CD4-positive, alpha-beta T cell treated with Interleukin-6 for 4 hours (primary cell): ENCODE results near the gene TBC1D21.
A peak's percentile ranks its signal among the peaks of the same experiment; 100 is the strongest.

Source experiments
- DNase-seq: peaks from one replicate; pipeline ENCODE4 v3.0.0-alpha.2; 2020; ENCODE audit warnings: mixed read lengths

Gene TBC1D21

DNA sequence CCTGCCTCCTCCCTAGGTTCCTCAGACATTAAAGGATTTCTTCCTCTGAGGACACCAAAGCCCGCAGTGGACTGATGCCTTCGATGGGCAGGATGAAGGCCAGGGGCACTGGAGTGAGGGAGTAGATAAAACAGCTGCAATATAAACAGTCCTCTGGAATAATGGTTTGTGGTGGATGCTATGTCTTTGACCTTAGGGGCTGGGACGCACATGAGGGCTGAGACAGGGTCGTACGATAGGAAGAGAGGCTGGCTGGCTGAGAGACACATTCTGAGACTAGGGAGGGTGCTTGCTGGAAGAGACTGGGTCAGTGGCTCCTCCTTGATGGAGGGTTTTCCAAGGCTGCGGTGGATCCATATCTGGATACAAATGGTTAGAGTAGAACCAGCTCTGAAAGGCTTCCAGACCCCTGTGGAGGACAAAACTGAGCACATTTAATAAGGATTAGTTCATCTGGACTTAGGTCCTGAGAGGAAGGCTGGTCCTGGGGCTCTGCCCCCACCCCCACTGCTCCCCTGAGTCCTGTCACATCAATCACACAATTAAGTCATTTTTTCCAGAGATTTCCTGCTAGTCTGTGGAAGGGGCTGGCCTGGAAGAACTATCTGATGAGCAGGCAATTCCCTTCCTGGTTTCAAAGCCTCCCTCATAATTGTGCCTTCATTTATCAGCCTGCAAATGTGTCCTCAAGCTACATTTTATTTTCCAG, 15.8 kb downstream of the TBC1D21 start:
- no peak for DNase-seq

DNA sequence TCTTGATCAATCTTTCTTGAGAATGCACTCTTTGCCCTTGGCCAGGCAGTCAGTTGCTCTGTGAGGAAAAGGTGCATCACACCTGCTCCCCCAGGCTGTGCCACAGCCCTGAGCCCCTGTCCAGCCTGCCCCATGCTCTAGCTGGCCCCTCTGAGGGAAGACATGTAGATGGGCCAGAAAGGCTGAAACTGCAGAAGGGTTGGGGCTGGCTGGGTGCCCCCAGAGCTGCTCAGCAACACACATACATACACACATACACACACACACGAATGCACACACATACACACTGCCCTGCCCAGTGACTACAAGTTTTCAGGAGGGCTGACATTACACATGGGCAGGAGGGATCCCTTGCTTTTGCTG, 16.4 kb downstream of the TBC1D21 start:
- DNase-seq = no peak

DNA sequence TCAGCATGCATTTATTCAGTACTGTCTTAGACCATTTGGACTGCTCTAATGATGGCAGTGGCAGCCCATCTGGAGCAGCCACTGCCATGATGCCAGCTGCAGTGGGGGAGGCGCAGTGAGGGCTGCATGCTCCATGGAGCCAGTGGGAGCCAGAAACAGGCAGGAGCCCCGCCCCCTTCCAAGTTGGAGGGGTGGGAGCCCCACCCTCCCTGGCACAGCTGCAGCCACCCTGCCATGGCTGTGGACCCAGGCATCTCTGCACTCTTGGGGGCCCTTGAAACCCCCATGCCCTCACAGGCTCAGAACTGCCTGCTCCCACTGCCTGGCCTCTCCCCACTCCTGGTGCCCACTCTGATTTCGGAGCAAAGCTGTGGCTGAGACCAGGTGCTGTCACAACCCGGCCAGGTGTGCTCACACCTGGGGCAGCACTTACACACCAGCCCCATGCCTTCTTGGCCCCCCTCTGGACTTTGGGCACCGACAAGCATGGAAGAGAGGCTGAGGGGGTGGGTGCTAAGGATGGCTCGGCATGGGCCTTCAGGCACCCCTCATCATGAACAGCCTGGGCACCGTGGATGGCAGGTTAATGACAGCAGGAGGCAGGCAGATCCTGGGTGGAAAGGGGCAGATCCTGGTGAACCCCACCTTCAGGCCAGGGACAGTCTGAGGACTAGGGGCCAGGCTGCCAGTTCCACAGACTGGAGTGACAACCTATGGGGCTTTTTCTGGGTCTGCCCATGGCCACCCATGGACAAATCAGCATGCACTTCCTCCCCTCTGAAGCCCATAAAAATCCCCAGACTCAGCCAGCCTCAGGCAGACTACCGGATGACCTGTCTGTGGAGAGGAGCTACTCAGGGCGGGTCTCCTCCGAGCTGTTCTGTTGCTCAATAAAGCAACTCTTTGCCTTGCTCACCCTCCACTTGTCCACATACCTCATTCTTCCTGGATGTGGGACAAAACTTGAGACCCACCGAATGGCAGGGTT, 18.3 kb downstream of the TBC1D21 start:
- DNase-seq = no peak

DNA sequence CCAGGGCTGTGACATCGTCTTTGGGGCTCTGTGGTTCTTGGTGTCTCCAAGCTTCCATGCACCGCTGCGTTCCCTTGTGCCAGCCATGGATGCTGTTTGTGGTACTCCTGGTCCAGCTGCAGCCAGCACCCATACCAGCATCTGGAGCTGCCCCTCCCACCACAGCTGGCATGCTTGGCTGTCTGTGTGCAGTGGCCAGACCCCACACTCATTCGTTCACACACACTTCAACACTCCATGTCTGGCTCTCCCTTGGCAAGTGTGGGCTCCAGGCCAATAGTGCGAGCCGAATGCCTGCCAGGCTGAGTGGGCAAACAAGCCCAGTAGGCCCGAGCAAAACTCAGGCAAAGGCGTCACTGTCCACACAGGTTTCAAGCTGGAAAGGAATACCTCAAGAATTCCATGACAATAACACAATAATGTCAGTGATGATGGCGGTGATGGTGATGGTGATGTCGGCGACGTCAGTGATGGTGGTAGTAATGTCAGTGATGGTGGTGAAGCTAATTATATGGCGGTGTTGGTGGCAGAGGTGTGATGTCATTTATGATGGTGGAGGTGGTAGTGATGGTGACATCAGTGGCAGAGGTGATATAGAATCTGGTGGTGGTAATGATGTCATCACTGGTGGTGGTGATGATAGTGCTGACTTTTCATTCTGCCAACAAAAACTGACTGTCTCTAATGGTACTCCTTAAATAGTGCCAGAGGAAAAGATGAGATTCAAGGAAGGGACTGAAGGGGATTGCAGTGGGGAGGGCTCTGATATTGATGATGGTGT, 19.3 kb downstream of the TBC1D21 start:
- DNase-seq = no peak

DNA sequence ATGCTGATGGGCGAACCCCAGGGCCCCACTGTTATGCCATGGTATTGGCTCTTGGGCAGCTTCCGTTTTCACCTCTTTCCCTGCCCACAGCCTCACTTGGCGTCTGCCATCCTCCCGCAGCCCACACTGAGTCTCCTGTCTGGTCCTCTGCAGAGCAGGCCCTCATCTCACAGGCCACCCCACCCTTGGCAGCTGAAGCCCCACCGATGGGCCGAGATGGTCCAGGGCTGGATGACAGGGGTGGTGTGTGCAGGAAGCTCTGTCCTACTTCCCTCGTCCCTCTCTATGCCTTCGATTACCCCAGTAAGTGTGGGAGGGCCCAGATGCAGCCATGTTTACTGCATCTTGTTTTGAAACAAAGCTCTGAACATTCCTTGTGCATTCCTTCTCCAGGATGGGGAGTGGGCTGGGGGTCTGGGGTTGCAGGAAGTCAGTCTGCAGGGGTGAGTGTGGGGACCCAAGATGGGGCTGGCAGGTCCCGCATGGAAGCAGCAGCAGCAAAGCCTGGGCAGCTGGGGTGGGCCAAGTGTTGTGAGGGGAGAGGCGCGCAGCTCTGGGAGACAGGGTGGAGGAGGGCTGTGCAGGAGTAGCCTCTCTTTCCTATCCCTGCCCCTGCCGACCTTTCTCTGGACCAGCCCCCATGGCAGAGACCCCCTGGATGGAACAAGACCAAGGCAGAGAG, 20.9 kb downstream of the TBC1D21 start:
- no peak for DNase-seq

DNA sequence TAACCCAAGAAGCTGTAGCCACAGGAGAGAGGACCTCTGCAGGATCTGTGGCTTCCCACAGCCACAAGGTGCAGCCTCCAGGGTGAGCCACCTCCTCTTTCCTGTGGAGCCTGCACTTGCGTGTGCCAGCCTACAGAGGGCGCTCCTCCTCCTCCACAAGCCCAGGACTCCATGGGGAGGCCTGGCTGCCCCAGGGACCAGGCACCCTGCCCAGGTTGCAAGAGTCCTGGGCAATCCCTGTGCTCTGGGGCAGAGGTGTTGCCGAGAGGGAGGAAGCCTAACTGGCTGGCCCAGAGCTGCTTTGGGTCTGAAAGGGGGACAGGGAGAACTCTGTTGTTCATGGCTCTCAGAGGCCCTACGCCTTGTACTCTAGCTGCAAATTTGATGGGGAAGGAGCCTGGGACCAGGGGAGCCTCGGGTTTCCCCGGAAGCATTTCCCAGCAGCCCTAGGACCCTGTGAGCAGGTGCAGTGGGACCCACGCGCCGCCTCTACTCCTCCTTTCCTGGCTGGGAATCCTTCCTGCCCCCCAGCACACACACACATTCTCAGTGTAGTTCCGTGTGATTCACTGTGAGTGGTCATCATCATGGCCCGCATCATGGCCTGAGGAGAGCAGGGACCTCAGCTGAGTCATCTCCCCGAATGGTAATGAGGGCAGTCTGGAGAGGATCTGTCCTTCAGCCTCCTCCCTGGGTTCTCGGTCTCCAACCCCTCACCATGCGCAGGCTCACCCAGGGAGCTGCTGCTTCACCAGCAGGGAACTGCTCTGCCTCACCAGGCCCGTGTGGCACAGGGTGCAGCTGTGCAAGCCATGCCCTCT, 24.3 kb downstream of the TBC1D21 start:
- DNase-seq = peak; percentile 55

DNA sequence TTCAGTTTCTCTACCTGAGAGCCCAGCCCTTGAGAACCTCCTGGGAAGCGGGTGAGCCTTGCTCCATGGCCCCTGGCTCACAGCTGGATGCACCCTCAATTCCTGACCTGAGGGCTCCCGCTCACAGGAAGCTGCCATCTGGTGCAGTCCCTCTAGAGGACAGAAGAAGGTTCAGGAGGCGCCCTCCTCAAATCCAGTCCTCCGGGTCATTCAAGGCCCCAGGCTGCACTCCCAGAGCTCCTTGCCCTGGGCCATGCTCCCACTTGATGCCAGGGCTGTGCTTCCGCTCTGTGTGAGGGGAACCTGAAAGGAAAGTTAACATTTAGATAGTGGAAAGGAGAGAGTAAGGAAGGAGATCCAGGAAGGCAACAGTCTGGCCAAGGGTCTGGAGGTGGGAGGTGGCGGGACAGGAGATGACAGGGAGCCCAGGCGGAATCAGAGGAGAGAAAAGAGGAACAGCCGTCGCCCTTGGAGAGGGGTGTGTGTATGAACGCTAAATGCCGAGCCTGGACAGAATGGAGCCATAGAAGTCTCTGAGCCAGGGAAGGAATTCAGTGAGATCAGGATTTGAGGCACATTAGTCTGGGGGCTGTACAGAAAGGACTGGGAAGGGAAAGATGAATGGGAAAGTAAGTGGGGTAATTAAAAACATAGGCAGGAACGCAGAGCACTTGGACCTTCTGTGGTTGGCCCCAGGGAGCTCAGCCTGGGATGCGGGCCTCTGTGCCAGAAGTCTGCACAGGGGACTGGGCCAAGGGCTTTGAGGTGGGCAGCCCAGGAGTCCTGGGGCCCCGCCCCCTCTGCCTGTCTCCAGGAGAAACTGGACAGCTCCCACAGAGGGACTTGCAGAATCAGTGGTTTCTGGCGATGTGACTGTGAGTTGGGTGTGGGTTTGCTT, 26.1 kb downstream of the TBC1D21 start:
- no peak for DNase-seq

DNA sequence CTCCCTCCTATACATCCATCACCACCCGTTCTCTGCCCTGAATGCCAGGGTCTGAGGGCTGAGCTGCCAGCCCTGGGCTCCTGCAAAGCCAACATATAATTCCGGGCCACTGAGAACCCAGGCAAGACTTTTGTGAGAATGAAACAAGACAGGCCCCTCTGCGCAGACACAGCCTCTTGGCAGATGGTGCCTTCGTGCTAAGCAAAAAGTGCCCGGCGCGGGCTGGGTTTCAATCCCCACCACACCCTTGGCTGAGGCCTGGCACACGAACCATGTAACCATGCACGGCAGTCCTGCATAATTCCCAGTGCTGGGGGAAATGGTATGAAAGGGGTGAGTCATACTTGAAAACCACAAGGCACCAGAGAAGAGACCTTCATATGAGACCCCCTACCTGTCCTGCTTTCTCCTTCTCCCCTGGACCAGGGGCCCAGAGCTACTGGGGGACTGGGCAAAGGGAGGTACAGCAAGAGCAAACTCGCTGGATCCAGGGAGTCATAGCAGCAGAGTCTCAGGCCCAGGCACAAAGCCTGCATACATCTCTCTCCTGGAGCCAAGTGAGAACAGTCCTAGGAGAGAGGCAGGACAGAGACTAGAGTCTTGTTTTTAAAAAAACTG, 26.8 kb downstream of the TBC1D21 start:
- no peak for DNase-seq

DNA sequence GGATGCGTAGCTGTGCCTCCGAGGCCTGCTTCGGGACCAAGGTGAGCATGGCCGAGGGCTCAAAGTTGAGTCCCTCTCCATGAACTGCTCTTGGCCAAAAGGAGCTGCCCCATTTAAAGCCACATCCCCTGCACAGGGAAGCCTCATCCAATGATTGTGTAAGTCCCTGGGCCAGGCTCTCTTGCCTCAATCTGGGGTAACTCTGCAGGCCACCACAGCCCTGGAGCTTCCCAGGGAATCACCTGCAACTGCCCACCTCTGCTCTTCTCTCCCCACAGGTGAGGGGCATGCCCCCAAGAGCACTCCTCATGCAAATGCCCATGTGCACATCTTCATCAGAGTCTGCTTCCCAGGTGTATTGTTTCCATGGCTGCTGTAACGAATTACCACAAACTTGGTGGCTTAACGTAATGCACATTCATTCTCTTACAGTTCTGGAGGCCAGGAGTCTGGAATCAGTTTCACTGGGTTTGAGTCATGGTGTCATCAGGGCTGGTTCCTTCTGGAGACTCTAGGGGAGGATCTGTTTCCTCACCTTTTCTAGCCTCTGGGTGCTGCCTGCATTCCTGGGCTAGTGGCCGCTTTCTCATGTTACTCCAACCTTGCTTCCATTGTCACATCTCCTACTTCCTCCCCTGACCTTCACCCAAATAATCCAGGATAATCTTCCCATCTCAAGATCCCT, 27.9 kb downstream of the TBC1D21 start:
- no peak for DNase-seq

DNA sequence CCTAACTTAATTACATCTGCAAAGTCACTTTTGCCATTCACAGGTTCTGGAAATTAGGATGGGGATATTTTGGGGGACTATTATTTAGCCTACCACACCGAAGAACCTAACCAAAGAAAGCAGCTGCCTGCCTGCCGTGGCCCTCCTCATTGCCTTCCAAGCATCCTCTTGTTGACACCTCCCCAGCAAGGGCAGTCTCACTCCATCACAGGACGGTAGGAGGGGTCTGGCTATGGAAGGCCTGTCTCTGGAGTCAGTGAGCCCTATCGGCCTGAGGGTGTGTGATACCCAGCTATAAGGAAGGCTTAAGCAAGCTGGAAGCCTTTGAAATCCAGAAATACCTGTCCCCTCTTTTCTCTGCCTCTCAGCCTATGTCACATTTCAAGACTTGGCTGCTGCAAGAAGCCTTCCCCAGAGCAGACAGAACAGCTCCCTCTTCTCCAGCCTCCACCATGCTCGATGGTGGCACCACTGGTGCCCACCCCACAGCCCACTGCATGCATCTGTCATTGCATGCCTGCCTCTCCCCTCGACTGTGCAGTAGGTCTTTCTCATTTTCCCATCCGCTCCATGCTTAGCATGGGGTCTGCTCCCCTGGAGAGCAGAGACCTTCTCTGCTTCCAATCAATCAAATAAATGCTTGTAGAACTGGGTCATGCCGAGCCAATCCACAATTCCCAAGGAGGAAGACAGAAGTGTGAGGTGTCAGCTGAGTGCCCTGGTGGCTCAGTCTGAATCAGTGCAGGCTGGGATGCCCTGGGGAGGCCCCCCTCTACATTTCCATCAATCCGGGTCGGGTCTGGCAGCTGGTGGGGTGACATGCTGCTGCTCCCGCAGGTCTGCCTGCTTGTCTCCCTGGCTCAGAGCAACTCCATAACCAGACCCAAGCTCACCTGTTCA, 29.0 kb downstream of the TBC1D21 start:
- DNase-seq = no peak

DNA sequence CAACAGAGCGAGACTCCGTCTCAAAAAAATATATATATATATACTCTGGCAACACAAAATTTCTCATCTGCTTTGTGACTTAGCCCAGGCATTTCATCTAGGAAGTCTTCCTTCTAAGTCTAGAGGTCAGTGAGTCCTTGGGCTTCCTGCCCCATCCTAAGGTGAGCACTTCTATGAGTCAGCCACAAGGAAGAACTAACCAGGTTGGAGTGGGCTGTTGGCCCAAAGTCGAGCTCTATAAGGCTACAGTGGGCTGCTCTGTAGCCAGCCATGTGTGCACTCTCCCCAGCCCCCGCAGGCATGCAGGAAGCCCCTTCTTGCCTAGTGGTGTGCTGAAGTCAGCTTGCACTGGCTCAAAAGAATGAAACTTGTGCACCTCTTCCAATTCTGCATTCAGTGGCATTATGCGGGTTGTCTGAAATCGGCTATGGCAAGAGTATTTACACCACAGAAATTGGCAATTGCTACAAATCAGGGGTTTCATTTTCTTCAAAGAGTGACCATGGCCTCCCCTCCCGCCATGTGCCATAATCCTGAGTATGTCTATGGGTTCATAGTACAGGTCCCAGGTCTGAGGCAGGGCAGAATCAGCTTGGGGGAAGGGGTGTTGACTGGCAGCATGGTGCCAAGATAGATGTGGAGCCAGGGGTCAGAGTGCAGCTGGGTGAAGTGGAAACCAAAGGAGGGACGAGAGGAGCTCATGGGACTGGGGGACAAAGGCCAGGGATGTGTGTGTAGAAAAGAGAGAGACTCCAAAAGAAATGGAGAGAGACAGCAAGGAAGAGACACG, 30.9 kb downstream of the TBC1D21 start:
- DNase-seq = no peak

DNA sequence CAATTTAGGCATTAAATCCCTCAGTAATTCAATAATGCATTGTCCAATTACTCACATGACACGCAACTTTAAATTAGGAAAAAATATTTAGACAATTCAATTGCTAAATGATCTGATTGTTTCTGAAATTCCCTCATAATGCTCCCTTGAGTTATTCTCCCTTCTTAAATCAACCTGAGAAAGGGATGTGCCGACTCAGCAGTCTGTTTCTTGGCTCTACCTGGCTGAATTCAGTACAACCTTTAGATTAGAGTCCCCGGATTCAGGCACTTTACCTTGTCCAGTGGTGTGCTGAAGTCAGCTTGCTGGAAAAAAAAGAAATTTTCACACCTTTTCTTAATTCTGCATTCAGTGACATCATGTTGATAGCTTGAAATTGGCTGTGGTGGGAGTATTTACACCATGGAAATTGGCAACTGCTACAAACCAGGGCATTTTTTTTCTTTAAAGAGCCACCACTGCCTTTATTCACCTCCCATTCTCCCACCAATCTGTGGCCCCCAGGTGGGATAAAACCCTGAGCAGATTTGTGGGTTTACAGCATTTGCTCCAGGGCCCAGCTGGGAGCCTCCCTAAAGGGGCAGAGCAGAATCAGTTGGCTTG, 32.0 kb downstream of the TBC1D21 start:
- no peak for DNase-seq

DNA sequence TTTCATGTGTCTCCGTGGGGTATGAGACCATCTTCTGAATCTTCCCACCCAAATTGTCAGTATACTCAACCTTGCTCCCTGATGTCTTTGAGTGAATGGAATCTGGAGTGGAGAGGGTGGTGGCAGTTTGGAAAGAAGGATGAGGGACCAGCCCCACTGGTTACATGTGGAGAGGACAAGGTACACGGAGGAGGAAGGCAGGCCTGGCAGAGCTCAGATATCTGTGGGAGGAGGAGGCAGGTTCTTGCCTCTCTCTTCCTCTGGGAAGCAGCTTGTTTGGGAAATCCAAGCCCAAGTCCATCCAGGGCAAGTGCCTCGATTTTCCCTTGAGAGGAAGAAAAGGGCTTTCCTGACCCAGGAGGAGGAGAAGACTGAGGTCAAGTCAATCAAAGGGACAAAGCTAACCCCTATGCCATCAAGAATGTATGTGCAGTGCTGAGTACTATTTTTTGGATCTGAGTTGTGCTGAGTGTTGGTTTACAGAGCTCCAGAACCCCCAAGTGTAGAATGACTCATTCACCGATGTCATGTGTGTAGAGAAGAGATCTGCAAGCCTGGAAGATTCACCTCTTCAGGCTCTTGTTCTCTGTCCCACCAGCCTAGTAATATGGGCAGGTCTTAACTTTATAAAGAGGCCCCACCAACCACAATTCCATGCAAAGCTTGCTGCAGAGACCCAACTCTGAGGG, 33.1 kb downstream of the TBC1D21 start:
- no peak for DNase-seq

DNA sequence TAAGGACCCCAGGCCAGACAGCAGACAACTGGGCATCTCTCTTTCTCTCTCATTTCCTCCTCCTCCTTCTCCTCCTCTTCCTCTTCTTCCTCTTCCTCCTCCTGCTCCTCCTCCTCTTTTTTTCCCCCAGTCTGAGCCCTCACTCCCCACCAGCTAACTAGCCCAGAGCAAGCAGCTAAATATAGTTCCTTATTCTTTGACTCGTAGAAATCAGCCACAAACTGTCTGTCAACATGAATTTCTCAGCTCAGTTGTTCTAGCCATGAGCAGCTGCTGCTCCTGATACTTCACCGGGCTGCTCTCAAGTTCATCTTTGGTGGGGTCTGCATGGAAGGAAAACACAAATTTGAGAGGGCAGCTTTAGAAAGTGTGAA, 33.7 kb downstream of the TBC1D21 start:
- no peak for DNase-seq

DNA sequence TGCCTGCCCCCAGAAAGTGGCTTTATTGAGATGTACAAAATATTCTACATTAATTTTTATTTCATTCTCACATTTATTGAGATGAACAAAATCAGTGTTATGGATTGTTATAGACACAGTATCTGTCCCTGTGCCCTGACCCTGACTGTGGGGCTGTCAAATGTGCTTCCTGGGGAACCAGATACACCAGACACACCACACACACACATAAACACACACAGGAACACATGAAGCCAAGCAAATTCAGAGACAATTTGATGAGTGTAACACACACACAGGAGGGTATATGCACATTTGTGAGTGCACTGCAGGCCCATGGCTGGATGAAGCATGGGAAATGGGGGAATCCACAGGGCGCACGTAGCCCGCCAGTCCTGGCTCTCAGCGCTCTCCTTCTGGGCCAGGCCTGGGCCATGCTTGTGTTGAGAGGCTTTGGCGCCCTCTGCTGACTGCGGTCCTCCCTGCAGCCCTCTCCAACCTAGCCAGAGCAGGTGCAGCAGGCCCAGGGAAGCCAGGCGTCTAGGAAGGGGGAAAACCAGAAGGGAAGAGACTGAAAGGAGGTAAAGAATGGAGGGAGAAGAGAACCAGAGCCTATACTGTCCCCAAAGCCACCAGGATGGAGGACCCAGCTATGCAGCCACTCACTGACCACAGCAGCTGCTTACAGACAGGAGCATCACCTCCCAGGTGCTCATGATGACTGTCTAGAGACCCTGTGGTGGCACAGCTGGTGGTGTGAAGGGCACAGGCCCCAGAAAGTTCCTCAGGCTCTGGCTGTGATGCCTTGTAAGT, 34.9 kb downstream of the TBC1D21 start:
- peak; percentile 76 for DNase-seq

DNA sequence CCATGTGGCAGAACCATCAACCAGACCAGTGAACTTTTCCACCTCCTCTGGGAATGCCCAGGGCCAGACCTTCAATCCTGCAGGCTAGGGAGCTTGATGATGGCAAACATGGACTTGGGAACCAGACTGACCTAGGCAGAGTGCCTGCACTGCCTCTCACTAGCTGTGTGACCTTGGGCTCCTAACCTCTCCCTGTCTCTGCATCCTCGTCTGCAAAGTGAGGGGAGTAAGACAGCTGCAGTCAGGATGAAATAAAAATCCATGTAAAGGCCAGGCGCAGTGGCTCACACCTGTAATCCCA, 35.4 kb downstream of the TBC1D21 start:
- DNase-seq = no peak
